ENCODE measurements around the gene SNED1.
"Not testable (repeated sequence)": the region's sequence is repeated elsewhere in the genome, so short reads cannot be mapped to it uniquely, and the experiment has no call there.

Gene SNED1

GRCh38 chr2:240972636-240973521, 25.5 kb upstream of the SNED1 start:
- no peak for DNase-seq (ENCODE audit: low read depth in 1 of 2, low spot score in 1 of 2)
- Histone ChIP-seq H3K4me3 (replicated peaks; ENCODE audit: insufficient read depth, low read length) (no peak overlapping the region), H3K27me3 (ENCODE audit: insufficient read depth, poor library complexity, severe bottlenecking) (no peaks in the 10 kb centered on the region), H3K27ac (replicated peaks) (no peak overlapping the region)
- no peak for TF ChIP-seq POLR2AphosphoS5 (IDR thresholded peaks at IDR 0.05; ENCODE audit: low read depth)
- no peak for TF ChIP-seq GABPA (IDR thresholded peaks at IDR 0.05; ENCODE audit: low read depth)
- no peak for TF ChIP-seq CTCF (IDR thresholded peaks at IDR 0.05; ENCODE audit: insufficient read depth, low read length)
- no peak for TF ChIP-seq SPI1 (IDR thresholded peaks at IDR 0.05; ENCODE audit: borderline replicate concordance, low read depth)
- TF ChIP-seq, protein P1, sequence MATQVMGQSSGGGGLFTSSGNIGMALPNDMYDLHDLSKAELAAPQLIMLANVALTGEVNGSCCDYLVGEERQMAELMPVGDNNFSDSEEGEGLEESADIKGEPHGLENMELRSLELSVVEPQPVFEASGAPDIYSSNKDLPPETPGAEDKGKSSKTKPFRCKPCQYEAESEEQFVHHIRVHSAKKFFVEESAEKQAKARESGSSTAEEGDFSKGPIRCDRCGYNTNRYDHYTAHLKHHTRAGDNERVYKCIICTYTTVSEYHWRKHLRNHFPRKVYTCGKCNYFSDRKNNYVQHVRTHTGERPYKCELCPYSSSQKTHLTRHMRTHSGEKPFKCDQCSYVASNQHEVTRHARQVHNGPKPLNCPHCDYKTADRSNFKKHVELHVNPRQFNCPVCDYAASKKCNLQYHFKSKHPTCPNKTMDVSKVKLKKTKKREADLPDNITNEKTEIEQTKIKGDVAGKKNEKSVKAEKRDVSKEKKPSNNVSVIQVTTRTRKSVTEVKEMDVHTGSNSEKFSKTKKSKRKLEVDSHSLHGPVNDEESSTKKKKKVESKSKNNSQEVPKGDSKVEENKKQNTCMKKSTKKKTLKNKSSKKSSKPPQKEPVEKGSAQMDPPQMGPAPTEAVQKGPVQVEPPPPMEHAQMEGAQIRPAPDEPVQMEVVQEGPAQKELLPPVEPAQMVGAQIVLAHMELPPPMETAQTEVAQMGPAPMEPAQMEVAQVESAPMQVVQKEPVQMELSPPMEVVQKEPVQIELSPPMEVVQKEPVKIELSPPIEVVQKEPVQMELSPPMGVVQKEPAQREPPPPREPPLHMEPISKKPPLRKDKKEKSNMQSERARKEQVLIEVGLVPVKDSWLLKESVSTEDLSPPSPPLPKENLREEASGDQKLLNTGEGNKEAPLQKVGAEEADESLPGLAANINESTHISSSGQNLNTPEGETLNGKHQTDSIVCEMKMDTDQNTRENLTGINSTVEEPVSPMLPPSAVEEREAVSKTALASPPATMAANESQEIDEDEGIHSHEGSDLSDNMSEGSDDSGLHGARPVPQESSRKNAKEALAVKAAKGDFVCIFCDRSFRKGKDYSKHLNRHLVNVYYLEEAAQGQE (IDR thresholded peaks at IDR 0.05; ENCODE audit: insufficient replicate concordance, low read depth): no peak

GRCh38 chr2:240974771-240975572, 23.4 kb upstream of the SNED1 start:
- Histone ChIP-seq H3K27ac (replicated peaks) (no peak overlapping the region), H3K27me3 (ENCODE audit: insufficient read depth, poor library complexity, severe bottlenecking) (no peaks in the 10 kb centered on the region)
- TF ChIP-seq, protein P1 (IDR thresholded peaks at IDR 0.05; ENCODE audit: insufficient replicate concordance, low read depth): no peak
- TF ChIP-seq SPI1 (IDR thresholded peaks at IDR 0.05; ENCODE audit: borderline replicate concordance, low read depth) (no peak), GABPA (IDR thresholded peaks at IDR 0.05; ENCODE audit: low read depth) (no peak), CTCF (IDR thresholded peaks at IDR 0.05; ENCODE audit: insufficient read depth, low read length) (no peak), POLR2AphosphoS5 (IDR thresholded peaks at IDR 0.05; ENCODE audit: low read depth) (no peak)

GRCh38 chr2:240975903-240976302, 22.5 kb upstream of the SNED1 start:
- not testable (repeated sequence) for H3K4me3 ChIP-seq (replicated peaks; ENCODE audit: insufficient read depth, low read length); H3K27me3 ChIP-seq (ENCODE audit: insufficient read depth, poor library complexity, severe bottlenecking); H3K27ac ChIP-seq (replicated peaks); DNase-seq (ENCODE audit: low read depth in 1 of 2, low spot score in 1 of 2)

More at GRCh38 chr2:240974771-240975572, 23.4 kb upstream of the SNED1 start:
- no peak overlapping the region for H3K4me3 ChIP-seq (replicated peaks; ENCODE audit: insufficient read depth, low read length)
- DNase-seq (ENCODE audit: low read depth in 1 of 2, low spot score in 1 of 2): no peak

DNA sequence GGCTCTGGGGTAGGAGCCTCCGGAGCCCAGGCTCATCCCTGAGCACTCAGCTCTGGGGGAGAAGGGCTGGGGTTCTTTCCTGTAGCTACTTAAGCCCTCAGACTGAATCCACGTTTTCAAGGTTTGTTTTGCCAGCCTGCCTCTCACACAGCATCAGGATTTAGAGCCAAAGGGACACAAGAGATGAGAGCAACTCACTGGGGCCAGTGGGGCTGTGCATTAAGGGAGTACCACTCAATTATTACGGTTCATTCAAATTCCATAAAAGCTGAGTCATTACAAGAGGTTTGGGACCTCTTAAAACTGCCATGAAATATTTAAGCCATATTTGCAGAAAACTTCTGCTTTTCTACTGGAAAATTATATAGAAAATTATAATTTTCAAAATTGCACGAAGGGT, 17.1 kb upstream of the SNED1 start:
- DNase-seq (ENCODE audit: low read depth in 1 of 2, low spot score in 1 of 2): no peak
- no peak overlapping the region for H3K27ac ChIP-seq (replicated peaks)
- peaks cover 4% of the 10 kb centered on the region for H3K27me3 ChIP-seq (ENCODE audit: insufficient read depth, poor library complexity, severe bottlenecking)

More for the DNA sequence above, 17.1 kb upstream of the SNED1 start:
- no peak overlapping the region for H3K4me3 ChIP-seq (replicated peaks; ENCODE audit: insufficient read depth, low read length)
- TF ChIP-seq SPI1 (IDR thresholded peaks at IDR 0.05; ENCODE audit: borderline replicate concordance, low read depth) (no peak), POLR2AphosphoS5 (IDR thresholded peaks at IDR 0.05; ENCODE audit: low read depth) (no peak), GABPA (IDR thresholded peaks at IDR 0.05; ENCODE audit: low read depth) (no peak), CTCF (IDR thresholded peaks at IDR 0.05; ENCODE audit: insufficient read depth, low read length) (no peak)
- TF ChIP-seq, protein P1 (IDR thresholded peaks at IDR 0.05; ENCODE audit: insufficient replicate concordance, low read depth): no peak
